Measurements from ENCODE around the gene MELTF.

- TF ChIP-seq, protein P1, sequence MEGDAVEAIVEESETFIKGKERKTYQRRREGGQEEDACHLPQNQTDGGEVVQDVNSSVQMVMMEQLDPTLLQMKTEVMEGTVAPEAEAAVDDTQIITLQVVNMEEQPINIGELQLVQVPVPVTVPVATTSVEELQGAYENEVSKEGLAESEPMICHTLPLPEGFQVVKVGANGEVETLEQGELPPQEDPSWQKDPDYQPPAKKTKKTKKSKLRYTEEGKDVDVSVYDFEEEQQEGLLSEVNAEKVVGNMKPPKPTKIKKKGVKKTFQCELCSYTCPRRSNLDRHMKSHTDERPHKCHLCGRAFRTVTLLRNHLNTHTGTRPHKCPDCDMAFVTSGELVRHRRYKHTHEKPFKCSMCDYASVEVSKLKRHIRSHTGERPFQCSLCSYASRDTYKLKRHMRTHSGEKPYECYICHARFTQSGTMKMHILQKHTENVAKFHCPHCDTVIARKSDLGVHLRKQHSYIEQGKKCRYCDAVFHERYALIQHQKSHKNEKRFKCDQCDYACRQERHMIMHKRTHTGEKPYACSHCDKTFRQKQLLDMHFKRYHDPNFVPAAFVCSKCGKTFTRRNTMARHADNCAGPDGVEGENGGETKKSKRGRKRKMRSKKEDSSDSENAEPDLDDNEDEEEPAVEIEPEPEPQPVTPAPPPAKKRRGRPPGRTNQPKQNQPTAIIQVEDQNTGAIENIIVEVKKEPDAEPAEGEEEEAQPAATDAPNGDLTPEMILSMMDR (IDR thresholded peaks at IDR 0.05), result no peak
- TF ChIP-seq POLR2A (IDR thresholded peaks at IDR 0.05), result no peak
Observed at GRCh38 chr3:197001106-197001971, 28.3 kb downstream of the MELTF start.

All from uterus (tissue), 2 donors.